Measurements from ENCODE around the gene MYO1D. TPM values are rescaled to one million over a fixed set of nuclear protein-coding genes. Genes with fewer than 3 reads are reported as not detected.

The MYO1D gene
- total RNA-seq, 1 donor from 2014 or later, result 5.5 TPM

DNA sequence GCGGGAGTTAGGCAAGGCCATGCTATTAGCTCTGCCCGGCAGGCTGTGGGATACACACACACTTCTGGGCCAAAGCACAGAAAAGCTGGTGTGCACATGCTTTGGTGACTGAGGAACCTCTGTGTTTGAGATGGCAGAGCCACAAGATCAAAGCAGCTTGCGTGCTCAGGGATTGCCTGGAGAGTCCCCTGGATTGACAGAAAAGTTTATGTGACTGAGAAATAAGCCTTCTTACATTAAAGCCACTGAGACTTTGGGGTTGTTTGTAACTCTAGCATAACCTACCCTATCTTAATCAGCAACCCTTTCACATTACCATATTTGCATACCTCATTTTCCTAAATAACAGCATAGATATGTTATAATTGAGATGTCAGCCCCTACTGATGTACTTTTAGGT lies 69.3 kb downstream of the MYO1D start:
- H3K4me3 ChIP-seq, result no peak overlapping the region
- no peak for DNase-seq
- H3K4me1 ChIP-seq, result no peaks in the 10 kb centered on the region
- no peak overlapping the region for H3K27ac ChIP-seq (replicated peaks)
- no peaks in the 10 kb centered on the region for H3K36me3 ChIP-seq
- intact Hi-C loops (cut with micrococcal nuclease), result no loop called here
- TF ChIP-seq, protein P1, sequence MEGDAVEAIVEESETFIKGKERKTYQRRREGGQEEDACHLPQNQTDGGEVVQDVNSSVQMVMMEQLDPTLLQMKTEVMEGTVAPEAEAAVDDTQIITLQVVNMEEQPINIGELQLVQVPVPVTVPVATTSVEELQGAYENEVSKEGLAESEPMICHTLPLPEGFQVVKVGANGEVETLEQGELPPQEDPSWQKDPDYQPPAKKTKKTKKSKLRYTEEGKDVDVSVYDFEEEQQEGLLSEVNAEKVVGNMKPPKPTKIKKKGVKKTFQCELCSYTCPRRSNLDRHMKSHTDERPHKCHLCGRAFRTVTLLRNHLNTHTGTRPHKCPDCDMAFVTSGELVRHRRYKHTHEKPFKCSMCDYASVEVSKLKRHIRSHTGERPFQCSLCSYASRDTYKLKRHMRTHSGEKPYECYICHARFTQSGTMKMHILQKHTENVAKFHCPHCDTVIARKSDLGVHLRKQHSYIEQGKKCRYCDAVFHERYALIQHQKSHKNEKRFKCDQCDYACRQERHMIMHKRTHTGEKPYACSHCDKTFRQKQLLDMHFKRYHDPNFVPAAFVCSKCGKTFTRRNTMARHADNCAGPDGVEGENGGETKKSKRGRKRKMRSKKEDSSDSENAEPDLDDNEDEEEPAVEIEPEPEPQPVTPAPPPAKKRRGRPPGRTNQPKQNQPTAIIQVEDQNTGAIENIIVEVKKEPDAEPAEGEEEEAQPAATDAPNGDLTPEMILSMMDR (IDR thresholded peaks at IDR 0.05; ENCODE audit: borderline replicate concordance), result no peak
- no peaks in the 10 kb centered on the region for H3K9me3 ChIP-seq (replicated peaks)
- no peaks in the 10 kb centered on the region for H3K27me3 ChIP-seq (ENCODE audit: low read depth)

DNA sequence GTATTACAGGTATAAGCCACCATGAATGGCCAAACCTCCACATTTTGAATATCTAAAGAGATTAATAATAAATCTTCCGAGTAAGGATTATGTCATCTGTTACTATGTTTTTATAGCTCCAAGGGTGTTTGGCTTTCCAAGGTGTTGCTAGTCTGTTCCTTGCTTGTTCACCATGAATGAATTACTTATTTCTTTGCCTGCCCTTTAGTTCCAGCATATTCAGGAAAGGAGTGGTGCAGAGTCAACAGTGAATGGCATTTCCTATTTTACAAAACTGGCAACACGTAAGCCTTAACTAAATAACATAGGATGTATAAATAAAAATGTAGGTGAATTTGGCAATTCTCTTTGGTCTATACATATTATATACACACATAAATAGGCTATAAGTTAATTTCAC lies 70.3 kb downstream of the MYO1D start:
- TF ChIP-seq, protein P1 (IDR thresholded peaks at IDR 0.05; ENCODE audit: borderline replicate concordance), result no peak
- Histone ChIP-seq H3K36me3 (no peaks in the 10 kb centered on the region), H3K4me1 (no peaks in the 10 kb centered on the region), H3K27ac (replicated peaks) (no peak overlapping the region), H3K9me3 (replicated peaks) (no peaks in the 10 kb centered on the region), H3K27me3 (ENCODE audit: low read depth) (no peaks in the 10 kb centered on the region), H3K4me3 (no peak overlapping the region)
- intact Hi-C loops (cut with micrococcal nuclease), result no loop called here
- DNase-seq, result no peak

DNA sequence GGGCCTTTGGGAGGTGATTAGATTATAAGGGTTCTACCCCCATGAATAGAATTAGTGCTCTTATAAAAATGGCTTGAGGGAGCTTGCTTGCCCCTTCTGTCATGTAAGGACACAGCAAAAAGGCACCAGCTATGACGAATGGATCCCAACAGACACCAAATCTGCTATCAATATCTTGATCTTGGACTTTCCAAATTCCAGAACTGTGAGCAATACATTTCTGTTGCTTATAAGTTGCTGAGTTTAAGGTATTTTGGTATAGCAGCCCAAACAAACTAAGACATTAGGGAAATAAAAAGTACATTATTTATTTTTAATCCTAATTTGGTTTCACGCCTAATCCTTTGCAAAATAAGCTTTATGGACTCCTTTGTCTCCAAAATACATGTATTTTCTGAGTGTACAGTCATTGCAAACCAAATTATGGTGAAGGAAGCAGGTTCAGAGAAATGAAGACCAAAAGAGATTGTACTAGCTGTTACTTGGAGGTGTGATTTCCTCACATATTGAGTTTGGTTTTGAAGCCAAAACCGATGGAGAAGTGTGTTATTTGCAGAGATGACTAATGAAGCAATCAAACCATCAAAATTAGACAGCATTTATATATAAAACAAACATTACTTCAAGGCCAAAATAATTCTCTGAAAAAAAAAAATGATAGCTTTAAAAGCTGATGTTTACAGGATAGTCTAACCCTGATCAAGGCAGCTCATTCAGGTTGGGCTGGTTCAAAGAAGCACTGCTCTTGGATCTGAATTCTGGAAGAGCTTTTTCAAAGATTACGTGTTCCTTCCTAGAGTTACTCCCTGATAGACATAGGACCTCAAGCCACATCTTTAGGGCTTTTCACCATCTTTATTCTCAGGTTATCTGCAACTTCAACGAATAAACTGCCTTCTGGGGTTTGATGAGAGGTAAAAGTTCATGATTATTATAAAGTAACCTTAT lies 71.6 kb downstream of the MYO1D start:
- Histone ChIP-seq H3K9me3 (replicated peaks) (no peaks in the 10 kb centered on the region), H3K4me3 (no peak overlapping the region), H3K4me1 (no peaks in the 10 kb centered on the region), H3K27ac (replicated peaks) (no peak overlapping the region), H3K27me3 (ENCODE audit: low read depth) (no peaks in the 10 kb centered on the region), H3K36me3 (no peaks in the 10 kb centered on the region)
- intact Hi-C loops (cut with micrococcal nuclease), result no loop called here
- no peak for DNase-seq
- TF ChIP-seq, protein P1 (IDR thresholded peaks at IDR 0.05; ENCODE audit: borderline replicate concordance), result no peak

DNA sequence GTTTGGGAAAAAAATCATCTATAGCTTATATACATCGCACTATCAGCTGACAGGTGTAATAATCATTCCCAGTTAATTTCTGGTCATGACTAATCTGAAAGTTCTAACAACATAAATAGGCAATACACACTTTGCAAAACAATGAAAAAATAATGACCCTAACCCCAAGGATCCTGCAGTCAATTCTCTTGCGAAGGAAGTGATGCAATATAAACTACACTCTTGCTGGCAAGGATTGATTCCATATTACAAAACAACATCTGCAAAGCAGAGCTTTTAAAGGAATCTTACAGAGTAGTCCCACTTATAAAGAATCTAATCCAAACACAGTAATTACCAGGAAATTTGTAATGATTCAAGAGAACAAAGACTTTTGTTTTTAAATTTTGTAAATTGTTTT lies 73.4 kb downstream of the MYO1D start:
- Histone ChIP-seq H3K36me3 (no peaks in the 10 kb centered on the region), H3K4me3 (no peak overlapping the region), H3K4me1 (no peaks in the 10 kb centered on the region), H3K27ac (replicated peaks) (no peak overlapping the region), H3K9me3 (replicated peaks) (no peaks in the 10 kb centered on the region), H3K27me3 (ENCODE audit: low read depth) (no peaks in the 10 kb centered on the region)
- intact Hi-C loops (cut with micrococcal nuclease), result no loop called here
- DNase-seq, result no peak
- TF ChIP-seq, protein P1 (IDR thresholded peaks at IDR 0.05; ENCODE audit: borderline replicate concordance), result no peak

DNA sequence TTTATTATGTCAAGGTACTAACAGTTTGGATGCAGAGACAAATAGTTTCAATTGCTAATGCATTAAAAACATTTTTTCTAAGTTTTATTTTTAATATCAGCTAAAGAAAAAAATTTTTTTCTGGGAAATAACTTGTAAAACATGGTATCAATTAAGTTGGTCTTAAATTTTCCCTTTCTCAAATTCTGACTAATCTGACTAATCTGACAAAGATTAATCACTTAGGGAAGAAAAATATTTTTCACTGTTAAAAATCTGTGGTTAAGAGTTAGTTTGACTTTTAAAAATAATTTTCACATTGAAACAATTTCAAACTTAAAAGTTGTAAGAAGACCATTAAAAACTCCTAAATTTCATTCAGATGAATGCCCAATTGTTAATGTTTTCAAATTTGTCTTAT lies 74.6 kb downstream of the MYO1D start:
- intact Hi-C loops (cut with micrococcal nuclease), result no loop called here
- no peaks in the 10 kb centered on the region for H3K4me1 ChIP-seq
- H3K9me3 ChIP-seq (replicated peaks), result no peaks in the 10 kb centered on the region
- H3K27me3 ChIP-seq (ENCODE audit: low read depth), result no peaks in the 10 kb centered on the region
- H3K36me3 ChIP-seq, result no peaks in the 10 kb centered on the region
- TF ChIP-seq, protein P1 (IDR thresholded peaks at IDR 0.05; ENCODE audit: borderline replicate concordance), result no peak
- no peak overlapping the region for H3K27ac ChIP-seq (replicated peaks)
- no peak overlapping the region for H3K4me3 ChIP-seq
- no peak for DNase-seq

All from left ventricle myocardium inferior (tissue), 1 donor.